ENCODE measurements around the gene UCK2. TPM values are rescaled to one million over a fixed set of nuclear protein-coding genes. Genes with fewer than 3 reads are reported as not detected.

Gene UCK2
- total RNA-seq, 1 experiment from 2014 or later = 88.4 TPM

DNA sequence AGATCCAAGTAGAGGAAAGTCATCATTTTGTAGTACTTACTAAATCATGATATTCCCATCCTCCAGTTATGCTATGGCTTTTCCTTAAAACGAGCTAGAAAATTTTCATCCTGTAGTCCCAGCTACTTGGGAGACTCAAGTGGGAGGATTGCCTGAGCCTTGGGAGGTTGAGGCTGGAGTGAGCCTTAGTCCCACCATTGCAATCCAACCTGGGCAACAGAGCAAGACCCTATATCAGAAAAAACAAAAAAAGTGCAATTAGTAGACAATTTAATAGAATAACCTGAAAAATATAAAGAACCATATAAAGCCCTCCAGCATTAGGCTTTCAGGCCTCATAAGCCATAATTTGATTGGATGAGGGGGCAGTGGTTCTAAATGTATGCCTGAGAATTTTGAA is 6.8 kb downstream of the UCK2 start:
- no peak overlapping the region for H3K27ac ChIP-seq (ENCODE audit: low read depth, low read length)
- RAD21 ChIA-PET (ENCODE audit: low non-redundant PET in 1 of 2, low total read pairs in 2 of 2, uncharacterized antibody in 2 of 2, unreplicated experiment in 2 of 2) = no interaction called here
- H3K4me1 ChIP-seq (ENCODE audit: control insufficient read depth in 1 of 2, insufficient read depth in 2 of 2, low read length in 2 of 2) = peaks cover 6 to 7% of the 10 kb centered on the region in 2 experiments; a peak in 3 of 4 replicates
- no peaks in the 10 kb centered on the region for H3K9me2 ChIP-seq (ENCODE audit: insufficient read depth)
- peaks cover 35% of the 10 kb centered on the region; the same call in 1 of the 2 replicates for H4K20me1 ChIP-seq (ENCODE audit: insufficient read depth)
- no peaks in the 10 kb centered on the region for H3K9me3 ChIP-seq (ENCODE audit: control insufficient read depth in 1 of 2, insufficient read depth in 1 of 2, low read depth in 1 of 2, low read length in 2 of 2)
- no peak overlapping the region for H3K4me2 ChIP-seq (ENCODE audit: low read length)
- H3K9ac ChIP-seq (ENCODE audit: low read length) = no peak overlapping the region
- CTCF ChIA-PET = no interaction called here
- no peaks in the 10 kb centered on the region for H3K27me3 ChIP-seq (ENCODE audit: insufficient read depth, low read length)
- H3K4me3 ChIP-seq (replicated peaks in 1 of 2; ENCODE audit: low read depth in 1 of 2, low read length in 2 of 2) = no peak overlapping the region
- peaks cover 100% of the 10 kb centered on the region for H3K79me2 ChIP-seq (ENCODE audit: insufficient read depth, low read length)
- ATAC-seq (no peak), DNase-seq (ENCODE audit: low read depth, low spot score) (no peak)
- POLR2A ChIA-PET = no interaction called here
- H3K36me3 ChIP-seq (ENCODE audit: control insufficient read depth in 1 of 2, insufficient read depth in 2 of 2, low read length in 2 of 2) = peaks cover 0 to 6% of the 10 kb centered on the region in 2 experiments; a peak in 1 of 4 replicates
- TF ChIP-seq YY1 (IDR thresholded peaks at IDR 0.05; ENCODE audit: extremely low read depth, insufficient replicate concordance, low read depth, low read length) (no peak), POLR2AphosphoS5 (IDR thresholded peaks at IDR 0.05; ENCODE audit: low read depth, low read length) (no peak), ELF1 (IDR thresholded peaks at IDR 0.05; ENCODE audit: borderline replicate concordance, low read depth) (no peak), POLR2A (IDR thresholded peaks at IDR 0.05; ENCODE audit: borderline replicate concordance, extremely low read depth, insufficient read depth, insufficient read length) (no peak)
- intact Hi-C loops (cut with micrococcal nuclease) = no loop called here
- no peak overlapping the region for H2AFZ ChIP-seq (ENCODE audit: low read depth, low read length, poor library complexity, severe bottlenecking)
- BruUV-seq (replicated peaks) = no TSS peak

DNA sequence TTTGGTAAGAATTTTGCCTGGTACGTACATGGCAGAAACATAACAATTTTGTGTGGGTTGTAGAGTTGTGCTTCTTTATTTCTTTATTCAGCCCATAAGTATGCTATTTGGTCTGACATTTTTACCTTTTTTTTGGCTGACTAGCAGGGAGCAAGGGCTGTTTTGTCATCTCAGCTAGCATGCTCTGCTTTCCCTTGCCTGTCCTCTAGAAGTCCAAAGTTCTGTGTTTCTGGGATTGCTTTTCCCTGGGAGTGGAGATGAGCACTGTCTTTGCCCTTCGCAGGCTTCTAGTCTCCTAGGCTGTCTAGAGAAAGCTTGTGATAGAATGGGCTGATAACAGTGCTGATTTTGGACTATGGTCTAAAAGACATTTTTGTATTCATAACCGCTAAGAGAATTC is 7.5 kb downstream of the UCK2 start:
- Histone ChIP-seq H3K9ac (ENCODE audit: low read length) (no peak overlapping the region), H3K4me2 (ENCODE audit: low read length) (no peak overlapping the region), H3K27me3 (ENCODE audit: insufficient read depth, low read length) (no peaks in the 10 kb centered on the region), H3K27ac (ENCODE audit: low read depth, low read length) (no peak overlapping the region), H3K79me2 (ENCODE audit: insufficient read depth, low read length) (peaks cover 100% of the 10 kb centered on the region), H2AFZ (ENCODE audit: low read depth, low read length, poor library complexity, severe bottlenecking) (no peak overlapping the region), H3K4me1 (ENCODE audit: control insufficient read depth in 1 of 2, insufficient read depth in 2 of 2, low read length in 2 of 2) (peaks cover under 1 to 6% of the 10 kb centered on the region in 2 experiments; a peak in 2 of 4 replicates), H3K9me3 (ENCODE audit: control insufficient read depth in 1 of 2, insufficient read depth in 1 of 2, low read depth in 1 of 2, low read length in 2 of 2) (no peaks in the 10 kb centered on the region), H3K4me3 (replicated peaks in 1 of 2; ENCODE audit: low read depth in 1 of 2, low read length in 2 of 2) (no peak overlapping the region), H3K36me3 (ENCODE audit: control insufficient read depth in 1 of 2, insufficient read depth in 2 of 2, low read length in 2 of 2) (peaks cover 0 to 6% of the 10 kb centered on the region in 2 experiments; a peak in 1 of 4 replicates), H4K20me1 (ENCODE audit: insufficient read depth) (peaks cover 36% of the 10 kb centered on the region; the same call in 1 of the 2 replicates), H3K9me2 (ENCODE audit: insufficient read depth) (no peaks in the 10 kb centered on the region)
- ChIA-PET RAD21 (ENCODE audit: low non-redundant PET in 1 of 2, low total read pairs in 2 of 2, uncharacterized antibody in 2 of 2, unreplicated experiment in 2 of 2) (no interaction called here), POLR2A (no interaction called here), CTCF (no interaction called here)
- no peak for ATAC-seq
- DNase-seq (ENCODE audit: low read depth, low spot score) = no peak
- intact Hi-C loops (cut with micrococcal nuclease) = no loop called here
- BruUV-seq (replicated peaks) = no TSS peak
- no peak for TF ChIP-seq ATF3 (IDR thresholded peaks at IDR 0.05)
- no peak for TF ChIP-seq TCF7L2 (IDR thresholded peaks at IDR 0.05; ENCODE audit: borderline replicate concordance, extremely low read depth, insufficient read depth, insufficient read length)
- no peak for TF ChIP-seq POLR2A (IDR thresholded peaks at IDR 0.05; ENCODE audit: borderline replicate concordance, extremely low read depth, insufficient read depth, insufficient read length)
- no peak for TF ChIP-seq ELF1 (IDR thresholded peaks at IDR 0.05; ENCODE audit: borderline replicate concordance, low read depth)
- TF ChIP-seq JUND (IDR thresholded peaks at IDR 0.05) = no peak
- no peak for TF ChIP-seq CBX3 (IDR thresholded peaks at IDR 0.05; ENCODE audit: low read depth)
- no peak for TF ChIP-seq ZBTB33 (IDR thresholded peaks at IDR 0.05; ENCODE audit: extremely low read depth, insufficient replicate concordance, low read length)
- TF ChIP-seq FOSL1 (IDR thresholded peaks at IDR 0.05; ENCODE audit: low read depth) = no peak
- TF ChIP-seq, protein P1, sequence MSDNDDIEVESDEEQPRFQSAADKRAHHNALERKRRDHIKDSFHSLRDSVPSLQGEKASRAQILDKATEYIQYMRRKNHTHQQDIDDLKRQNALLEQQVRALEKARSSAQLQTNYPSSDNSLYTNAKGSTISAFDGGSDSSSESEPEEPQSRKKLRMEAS (IDR thresholded peaks at IDR 0.05) = no peak
- TF ChIP-seq, protein P2, sequence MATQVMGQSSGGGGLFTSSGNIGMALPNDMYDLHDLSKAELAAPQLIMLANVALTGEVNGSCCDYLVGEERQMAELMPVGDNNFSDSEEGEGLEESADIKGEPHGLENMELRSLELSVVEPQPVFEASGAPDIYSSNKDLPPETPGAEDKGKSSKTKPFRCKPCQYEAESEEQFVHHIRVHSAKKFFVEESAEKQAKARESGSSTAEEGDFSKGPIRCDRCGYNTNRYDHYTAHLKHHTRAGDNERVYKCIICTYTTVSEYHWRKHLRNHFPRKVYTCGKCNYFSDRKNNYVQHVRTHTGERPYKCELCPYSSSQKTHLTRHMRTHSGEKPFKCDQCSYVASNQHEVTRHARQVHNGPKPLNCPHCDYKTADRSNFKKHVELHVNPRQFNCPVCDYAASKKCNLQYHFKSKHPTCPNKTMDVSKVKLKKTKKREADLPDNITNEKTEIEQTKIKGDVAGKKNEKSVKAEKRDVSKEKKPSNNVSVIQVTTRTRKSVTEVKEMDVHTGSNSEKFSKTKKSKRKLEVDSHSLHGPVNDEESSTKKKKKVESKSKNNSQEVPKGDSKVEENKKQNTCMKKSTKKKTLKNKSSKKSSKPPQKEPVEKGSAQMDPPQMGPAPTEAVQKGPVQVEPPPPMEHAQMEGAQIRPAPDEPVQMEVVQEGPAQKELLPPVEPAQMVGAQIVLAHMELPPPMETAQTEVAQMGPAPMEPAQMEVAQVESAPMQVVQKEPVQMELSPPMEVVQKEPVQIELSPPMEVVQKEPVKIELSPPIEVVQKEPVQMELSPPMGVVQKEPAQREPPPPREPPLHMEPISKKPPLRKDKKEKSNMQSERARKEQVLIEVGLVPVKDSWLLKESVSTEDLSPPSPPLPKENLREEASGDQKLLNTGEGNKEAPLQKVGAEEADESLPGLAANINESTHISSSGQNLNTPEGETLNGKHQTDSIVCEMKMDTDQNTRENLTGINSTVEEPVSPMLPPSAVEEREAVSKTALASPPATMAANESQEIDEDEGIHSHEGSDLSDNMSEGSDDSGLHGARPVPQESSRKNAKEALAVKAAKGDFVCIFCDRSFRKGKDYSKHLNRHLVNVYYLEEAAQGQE (IDR thresholded peaks at IDR 0.05; ENCODE audit: low read depth) = no peak
- no peak for TF ChIP-seq SP1 (IDR thresholded peaks at IDR 0.05; ENCODE audit: low read depth)
- TF ChIP-seq EZH2phosphoT487 (IDR thresholded peaks at IDR 0.05; ENCODE audit: borderline replicate concordance) = no peak
- no peak for TF ChIP-seq ZFX (IDR thresholded peaks at IDR 0.05)
- no peak for TF ChIP-seq CEBPB (IDR thresholded peaks at IDR 0.05; ENCODE audit: low read depth)

Measured in HCT116 (cell line).